Right forelimb (tissue), 1 donor: ENCODE measurements around the gene SH3BGRL2.
"Not testable (repeated sequence)": the region's sequence is repeated elsewhere in the genome, so short reads cannot be mapped to it uniquely, and the experiment has no call there.

Experiments
- DNase-seq: peaks from one replicate; pipeline ENCODE4 v3.0.0-alpha.2; 2018

The SH3BGRL2 gene

GRCh38 chr6:79650950-79651349 lies 19.8 kb downstream of the SH3BGRL2 start:
- no peak for DNase-seq

GRCh38 chr6:79656134-79656533 lies 25.0 kb downstream of the SH3BGRL2 start:
- DNase-seq, result no peak

- DNase-seq, result no peak
Observed at GRCh38 chr6:79657238-79657637, 26.1 kb downstream of the SH3BGRL2 start.

- not testable (repeated sequence) for DNase-seq
Observed at GRCh38 chr6:79663655-79664054, 32.5 kb downstream of the SH3BGRL2 start.

- no peak for DNase-seq
Observed at GRCh38 chr6:79665725-79666551, 34.8 kb downstream of the SH3BGRL2 start.

- no peak for DNase-seq
Observed at GRCh38 chr6:79666634-79667033, 35.5 kb downstream of the SH3BGRL2 start.

GRCh38 chr6:79668381-79668780 lies 37.3 kb downstream of the SH3BGRL2 start:
- no peak for DNase-seq

GRCh38 chr6:79669766-79670165 lies 38.6 kb downstream of the SH3BGRL2 start:
- DNase-seq, result no peak

- no peak for DNase-seq
Observed at GRCh38 chr6:79670789-79671188, 39.7 kb downstream of the SH3BGRL2 start.

- DNase-seq, result no peak
Observed at GRCh38 chr6:79671600-79672266, 40.6 kb downstream of the SH3BGRL2 start.

GRCh38 chr6:79672631-79673111 lies 41.5 kb downstream of the SH3BGRL2 start:
- no peak for DNase-seq

GRCh38 chr6:79673947-79674346 lies 42.8 kb downstream of the SH3BGRL2 start:
- no peak for DNase-seq

GRCh38 chr6:79676785-79677736 lies 45.9 kb downstream of the SH3BGRL2 start:
- DNase-seq, result no peak

GRCh38 chr6:79682682-79683081 lies 51.6 kb downstream of the SH3BGRL2 start:
- not testable (repeated sequence) for DNase-seq

- DNase-seq, result no peak
Observed at GRCh38 chr6:79684876-79685275, 53.7 kb downstream of the SH3BGRL2 start.

GRCh38 chr6:79686707-79687309 lies 55.7 kb downstream of the SH3BGRL2 start:
- DNase-seq, result no peak

GRCh38 chr6:79687759-79688158 lies 56.6 kb downstream of the SH3BGRL2 start:
- DNase-seq, result no peak

GRCh38 chr6:79694156-79694555 lies 63.0 kb downstream of the SH3BGRL2 start:
- DNase-seq, result no peak

GRCh38 chr6:79694623-79695343 lies 63.7 kb downstream of the SH3BGRL2 start:
- DNase-seq, result no peak

GRCh38 chr6:79697430-79697829 lies 66.3 kb downstream of the SH3BGRL2 start:
- no peak for DNase-seq

GRCh38 chr6:79699606-79700005 lies 68.5 kb downstream of the SH3BGRL2 start:
- no peak for DNase-seq

GRCh38 chr6:79702691-79703090 lies 71.6 kb downstream of the SH3BGRL2 start:
- DNase-seq, result no peak
